Measurements from ENCODE around the gene RFC5. TPM values are rescaled to one million over a fixed set of nuclear protein-coding genes. Genes with fewer than 3 reads are reported as not detected.

Gene RFC5
- total RNA-seq (10 to 100 TPM in 1 of 2 donors, 1 to 10 TPM in 1; 8.7 to 16.0 TPM), polyA plus RNA-seq (1 to 10 TPM; 7.3 to 7.7 TPM)
- long read RNA-seq, donor 1, partial matches to known transcripts = 0 of 18 reads
- long read RNA-seq, donor 1, other reads (novel, unspliced or antisense) = 14 of 18 reads
- long read RNA-seq, donor 2, partial matches to known transcripts = 0 of 1 reads
- long read RNA-seq, donor 2, other reads (novel, unspliced or antisense) = 0 of 1 reads
- long read RNA-seq, donor 3, partial matches to known transcripts = 0 of 4 reads
- long read RNA-seq, donor 3, other reads (novel, unspliced or antisense) = 0 of 4 reads
- long read RNA-seq, donor 4, partial matches to known transcripts = 0 of 8 reads
- long read RNA-seq, donor 4, other reads (novel, unspliced or antisense) = 5 of 8 reads
- long read RNA-seq, donor 5, transcript RFC5-204 (11 exons, 1,655 nt) = major isoform, 6 of 22 reads
- long read RNA-seq, donor 5, partial matches to known transcripts = 16 of 22 reads
- long read RNA-seq, donor 5, other reads (novel, unspliced or antisense) = 0 of 22 reads

- H3K27me3 ChIP-seq (ENCODE audit: control insufficient read depth in 3 of 3, insufficient read depth in 3 of 3, low read length in 2 of 3) = no peaks in the 10 kb centered on the region
- 0% methylated on average over 60 to 61 of the region's 61 CpGs for WGBS, 2 donors
- H3K9ac ChIP-seq (ENCODE audit: insufficient read depth in 1 of 2, low read length in 2 of 2) = peak within 1 kb of the TSS; percentile 76 to 90
- H3K4me1 ChIP-seq (ENCODE audit: control insufficient read depth in 5 of 5, insufficient read depth in 5 of 5, low read length in 5 of 5) = peaks cover 0 to 13% (median 5%) of the 10 kb centered on the region in 5 donors
- H3K27ac ChIP-seq (ENCODE audit: low read depth in 1 of 2, low read length in 1 of 2) = peak within 1 kb of the TSS in 1 of 2 donors; percentile 65
- TF ChIP-seq CTCF (IDR thresholded peaks at IDR 0.05; ENCODE audit: control extremely low read depth, extremely low read depth) = no peak
- DNase-seq (peak; percentile 98 to 99 (median 98)), ATAC-seq (ENCODE audit: insufficient read depth, low FRiP score) (peak; percentile 96)
- H3K9me3 ChIP-seq (ENCODE audit: control insufficient read depth in 4 of 4, insufficient read depth in 3 of 4, low read length in 3 of 4) = no peaks in the 10 kb centered on the region
- peak within 1 kb of the TSS; percentile 97 for H3K4me3 ChIP-seq
- peaks cover 2 to 13% (median 9%) of the 10 kb centered on the region in 4 donors for H3K36me3 ChIP-seq (ENCODE audit: control insufficient read depth in 4 of 4, insufficient read depth in 4 of 4, low read length in 4 of 4)
Measured at GRCh38 chr12:118016424-118017264, at the start of gene RFC5. Gene RFC5, plus strand, starts transcription at chr12:118016703. Its CDS starts 125 bp downstream, at chr12:118016828.

GRCh38 chr12:117967043-117967442 lies 49.5 kb upstream of the RFC5 start:
- DNase-seq = no peak
- peaks cover 3 to 40% (median 38%) of the 10 kb centered on the region in 3 donors for H3K27me3 ChIP-seq (ENCODE audit: control insufficient read depth in 3 of 3, insufficient read depth in 3 of 3, low read length in 2 of 3)
- no peak overlapping the region for H3K9ac ChIP-seq (ENCODE audit: insufficient read depth in 1 of 2, low read length in 2 of 2)
- no peak overlapping the region for H3K27ac ChIP-seq (ENCODE audit: low read depth in 1 of 2, low read length in 1 of 2)
- H3K36me3 ChIP-seq (ENCODE audit: control insufficient read depth in 4 of 4, insufficient read depth in 4 of 4, low read length in 4 of 4) = no peaks in the 10 kb centered on the region
- H3K9me3 ChIP-seq (ENCODE audit: control insufficient read depth in 4 of 4, insufficient read depth in 3 of 4, low read length in 3 of 4) = peaks cover 0 to 5% (median under 1%) of the 10 kb centered on the region in 4 donors
- ATAC-seq (ENCODE audit: insufficient read depth, low FRiP score) = no peak
- peaks cover 0 to 3% (median 0%) of the 10 kb centered on the region in 5 donors for H3K4me1 ChIP-seq (ENCODE audit: control insufficient read depth in 5 of 5, insufficient read depth in 5 of 5, low read length in 5 of 5)
- 38 to 41% methylated on average over 4 of the region's 4 CpGs for WGBS, 2 donors
- no peak overlapping the region for H3K4me3 ChIP-seq
- no peak for TF ChIP-seq CTCF (IDR thresholded peaks at IDR 0.05; ENCODE audit: control extremely low read depth, extremely low read depth)

GRCh38 chr12:117967512-117967911 lies 49.0 kb upstream of the RFC5 start:
- no peak overlapping the region for H3K4me3 ChIP-seq
- 11 to 23% methylated on average over 12 of the region's 12 CpGs for WGBS, 2 donors
- H3K27me3 ChIP-seq (ENCODE audit: control insufficient read depth in 3 of 3, insufficient read depth in 3 of 3, low read length in 2 of 3) = peaks cover 3 to 40% (median 38%) of the 10 kb centered on the region in 3 donors

More at GRCh38 chr12:117967512-117967911, 49.0 kb upstream of the RFC5 start:
- peaks cover 0 to 3% (median 0%) of the 10 kb centered on the region in 5 donors for H3K4me1 ChIP-seq (ENCODE audit: control insufficient read depth in 5 of 5, insufficient read depth in 5 of 5, low read length in 5 of 5)
- H3K9me3 ChIP-seq (ENCODE audit: control insufficient read depth in 4 of 4, insufficient read depth in 3 of 4, low read length in 3 of 4) = peaks cover 0 to 5% (median under 1%) of the 10 kb centered on the region in 4 donors
- DNase-seq = no peak
- no peak for TF ChIP-seq CTCF (IDR thresholded peaks at IDR 0.05; ENCODE audit: control extremely low read depth, extremely low read depth)
- no peak for ATAC-seq (ENCODE audit: insufficient read depth, low FRiP score)
- no peaks in the 10 kb centered on the region for H3K36me3 ChIP-seq (ENCODE audit: control insufficient read depth in 4 of 4, insufficient read depth in 4 of 4, low read length in 4 of 4)
- H3K27ac ChIP-seq (ENCODE audit: low read depth in 1 of 2, low read length in 1 of 2) = no peak overlapping the region
- H3K9ac ChIP-seq (ENCODE audit: insufficient read depth in 1 of 2, low read length in 2 of 2) = no peak overlapping the region
